WI38 (cell line): ENCODE results near the gene GLIPR2.

Experiments used
- H3K4me3 ChIP-seq: 2 replicates; pipeline ENCODE4 v1.5.1; 2011; ENCODE audit warnings: low read depth, mild to moderate bottlenecking, control low read depth, low read length
- TF ChIP-seq, protein P1 (sequence below): IDR thresholded peaks from 2 replicates; pipeline ENCODE4 v1.5.1; 2012; ENCODE audit warnings: low read depth, mild to moderate bottlenecking, control low read depth, low read length

The GLIPR2 gene

DNA sequence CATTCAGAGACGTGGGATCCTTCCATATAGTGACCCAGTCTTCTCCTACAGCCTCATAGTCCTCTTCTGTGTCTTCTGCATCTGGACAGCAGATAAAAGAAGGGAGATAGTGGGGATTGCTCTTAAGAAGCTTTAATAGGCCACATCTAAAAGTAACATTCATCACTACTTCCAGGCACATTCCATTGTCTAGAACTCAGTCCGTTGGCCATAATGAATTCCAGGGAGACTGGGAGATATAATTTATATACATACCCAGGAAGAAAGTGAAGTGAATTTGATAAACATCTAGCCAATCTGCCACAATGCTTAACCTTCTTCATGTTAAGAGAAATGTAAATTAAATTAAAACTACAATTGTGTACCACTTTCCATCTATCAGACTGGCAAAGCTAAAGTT lies 22.5 kb upstream of the GLIPR2 start:
- TF ChIP-seq, protein P1, sequence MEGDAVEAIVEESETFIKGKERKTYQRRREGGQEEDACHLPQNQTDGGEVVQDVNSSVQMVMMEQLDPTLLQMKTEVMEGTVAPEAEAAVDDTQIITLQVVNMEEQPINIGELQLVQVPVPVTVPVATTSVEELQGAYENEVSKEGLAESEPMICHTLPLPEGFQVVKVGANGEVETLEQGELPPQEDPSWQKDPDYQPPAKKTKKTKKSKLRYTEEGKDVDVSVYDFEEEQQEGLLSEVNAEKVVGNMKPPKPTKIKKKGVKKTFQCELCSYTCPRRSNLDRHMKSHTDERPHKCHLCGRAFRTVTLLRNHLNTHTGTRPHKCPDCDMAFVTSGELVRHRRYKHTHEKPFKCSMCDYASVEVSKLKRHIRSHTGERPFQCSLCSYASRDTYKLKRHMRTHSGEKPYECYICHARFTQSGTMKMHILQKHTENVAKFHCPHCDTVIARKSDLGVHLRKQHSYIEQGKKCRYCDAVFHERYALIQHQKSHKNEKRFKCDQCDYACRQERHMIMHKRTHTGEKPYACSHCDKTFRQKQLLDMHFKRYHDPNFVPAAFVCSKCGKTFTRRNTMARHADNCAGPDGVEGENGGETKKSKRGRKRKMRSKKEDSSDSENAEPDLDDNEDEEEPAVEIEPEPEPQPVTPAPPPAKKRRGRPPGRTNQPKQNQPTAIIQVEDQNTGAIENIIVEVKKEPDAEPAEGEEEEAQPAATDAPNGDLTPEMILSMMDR: no peak
- no peak overlapping the region for H3K4me3 ChIP-seq

DNA sequence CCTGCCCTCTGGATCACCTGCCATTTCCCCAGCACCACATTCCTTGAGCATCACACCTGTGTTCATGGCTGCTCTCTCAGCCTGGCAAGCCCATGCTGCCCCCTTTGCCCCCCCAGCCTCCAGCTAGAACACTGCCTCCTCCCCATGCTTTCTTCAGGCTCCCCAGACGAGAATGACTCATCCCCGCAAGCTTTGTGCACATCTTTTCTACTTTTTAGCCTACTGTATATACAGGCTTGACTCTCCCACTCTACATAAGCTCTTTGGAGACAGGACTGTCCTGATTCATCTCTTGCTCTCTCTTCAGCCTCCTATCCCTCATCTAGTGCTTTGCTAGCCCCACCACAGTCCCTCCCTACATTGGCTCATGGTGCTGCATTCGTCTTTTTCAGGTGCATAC lies 19.9 kb upstream of the GLIPR2 start:
- no peak overlapping the region for H3K4me3 ChIP-seq
- TF ChIP-seq, protein P1: no peak

DNA sequence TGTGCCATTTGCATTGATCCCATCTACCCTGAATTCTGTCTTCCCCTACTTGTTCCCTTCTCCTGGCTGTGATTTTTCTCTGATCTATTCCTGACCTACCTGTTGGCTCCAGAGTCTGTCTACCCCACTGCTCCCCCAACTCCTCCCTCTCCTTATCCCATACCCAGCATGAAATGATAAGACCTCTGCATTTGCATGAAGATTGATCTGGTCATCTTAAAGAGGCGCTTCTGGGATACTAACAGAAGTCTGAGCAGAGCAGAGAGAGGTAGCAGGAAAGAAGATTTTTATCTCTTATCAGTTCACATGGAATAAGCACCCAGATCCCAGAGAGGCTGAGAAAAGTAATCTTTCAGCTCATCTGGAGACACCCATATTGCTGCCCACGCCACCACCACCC lies 18.3 kb upstream of the GLIPR2 start:
- TF ChIP-seq, protein P1: no peak
- no peak overlapping the region for H3K4me3 ChIP-seq

DNA sequence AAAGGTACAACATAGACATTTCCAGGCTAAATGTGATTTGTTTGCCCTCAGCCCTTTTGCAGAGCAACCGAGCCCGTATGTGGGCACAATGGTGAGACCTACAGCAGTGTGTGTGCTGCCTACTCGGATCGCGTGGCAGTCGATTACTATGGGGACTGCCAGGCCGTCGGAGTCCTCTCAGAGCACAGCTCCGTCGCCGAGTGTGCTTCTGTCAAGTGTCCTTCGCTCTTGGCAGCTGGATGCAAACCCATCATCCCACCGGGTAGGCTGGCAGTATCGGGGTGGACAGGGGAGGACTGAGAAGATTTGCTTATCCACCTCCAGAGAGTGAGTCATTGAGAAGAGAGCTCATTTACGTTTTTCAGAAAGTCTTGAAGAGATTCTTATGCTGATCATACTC lies 17.8 kb upstream of the GLIPR2 start:
- no peak overlapping the region for H3K4me3 ChIP-seq
- TF ChIP-seq, protein P1: no peak

DNA sequence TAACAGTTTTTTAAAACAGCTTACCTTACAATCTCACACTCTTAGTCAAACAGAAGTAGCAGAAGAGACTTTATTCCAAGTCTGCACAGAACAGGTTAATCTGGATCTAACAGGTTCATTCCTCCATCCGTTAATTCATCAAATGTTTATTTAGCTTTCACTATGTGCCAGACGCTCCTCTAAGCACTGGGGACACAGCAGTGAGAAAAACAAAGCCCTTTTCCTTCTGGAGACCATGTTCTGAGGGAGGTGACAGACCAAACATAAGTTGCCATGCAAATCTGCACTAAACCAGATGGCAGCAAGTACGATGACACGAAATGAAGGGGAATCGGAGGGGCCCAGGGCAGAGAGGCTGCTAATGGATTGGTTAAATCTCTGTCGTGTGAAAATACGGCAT lies 17.1 kb upstream of the GLIPR2 start:
- TF ChIP-seq, protein P1: no peak

DNA sequence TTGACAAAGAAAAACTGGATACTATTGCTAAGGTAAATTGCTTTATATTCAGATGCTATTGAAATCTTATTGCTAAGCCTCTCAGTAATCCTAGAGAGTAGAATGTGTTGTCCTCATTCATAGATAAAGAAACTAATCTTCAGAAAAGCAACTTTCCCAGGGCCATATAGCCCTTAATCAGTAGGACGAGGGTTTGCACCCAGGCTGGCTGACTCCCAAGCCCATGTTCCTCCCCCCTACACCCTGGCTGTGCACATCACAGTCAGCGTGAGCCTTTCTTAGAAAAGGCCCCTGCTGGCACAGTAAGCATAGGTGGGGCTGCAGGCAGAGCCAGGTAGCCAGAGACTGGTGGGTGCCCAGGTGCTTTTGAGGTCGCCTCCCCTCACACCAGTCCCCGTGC lies 15.8 kb upstream of the GLIPR2 start:
- H3K4me3 ChIP-seq: no peak overlapping the region
- TF ChIP-seq, protein P1: no peak

More for the DNA sequence above, 17.1 kb upstream of the GLIPR2 start:
- no peak overlapping the region for H3K4me3 ChIP-seq

DNA sequence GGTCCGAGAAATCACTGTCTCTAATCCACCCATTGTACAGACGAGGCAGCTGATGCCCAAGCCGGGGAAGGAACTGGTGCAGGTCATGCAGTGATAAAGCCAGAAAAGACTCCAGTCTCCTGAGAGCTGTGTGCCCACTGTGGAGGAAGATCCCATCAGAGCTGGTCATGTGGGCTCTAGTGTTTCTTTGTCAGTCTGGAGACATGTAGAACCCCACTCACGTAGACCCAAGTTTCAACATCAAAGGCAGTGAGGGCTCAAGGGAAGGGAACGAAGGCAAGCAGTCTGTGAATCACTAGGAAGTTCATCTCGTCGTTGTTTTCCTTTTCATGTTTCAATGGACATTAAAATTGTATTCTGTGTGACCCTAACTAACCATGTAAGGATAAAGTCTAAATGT lies 14.6 kb upstream of the GLIPR2 start:
- TF ChIP-seq, protein P1: no peak
- H3K4me3 ChIP-seq: no peak overlapping the region
